ENCODE results near the gene OTOF. TPM values are rescaled to one million over a fixed set of nuclear protein-coding genes. Genes with fewer than 3 reads are reported as not detected.

Gene OTOF
- total and polyA plus RNA-seq, 9 of the 15 experiments (the other 6 are each of a cell fraction or from before 2014, with no cell fraction given): 0.03 to 0.11 (median 0.06) TPM; not detected in 5

GRCh38 chr2:26410764-26411243, 67.1 kb downstream of the OTOF start:
- H3K4me1 ChIP-seq (replicated peaks in 1 of 2; ENCODE audit: control insufficient read depth in 2 of 2, insufficient read depth in 2 of 2, low read length in 2 of 2): peaks cover 7 to 18% of the 10 kb centered on the region in 2 experiments; a peak in 4 of 5 replicates
- BruUV-seq (replicated peaks): no TSS peak
- intact Hi-C loops (cut with micrococcal nuclease) (loop anchor here (5.0 kb wide), 1 partner anchor 64 kb away; the partner anchor contains the start of genes ADGRF3 and SELENOI), in situ Hi-C loops (cut with MboI) (no loop called here)
- H4K20me1 ChIP-seq (replicated peaks; ENCODE audit: control insufficient read depth, insufficient read depth, low read length): no peaks in the 10 kb centered on the region
- no peaks in the 10 kb centered on the region for H3K36me3 ChIP-seq (ENCODE audit: control insufficient read depth, insufficient read depth, low read length)
- DNase-seq (ENCODE audit: extremely low read depth in 1 of 4, low spot score in 3 of 4) (peak; percentile 30 to 54 (median 38)), ATAC-seq (peak; percentile 42), FAIRE-seq (peak; percentile 40)
- H3K9ac ChIP-seq (ENCODE audit: insufficient read depth in 1 of 2, low read depth in 2 of 2, low read length in 2 of 2): peak overlapping the region in 1 of 2 experiments; percentile 78; a peak in 1 of 4 replicates
- 0 out of 2 replicates have a peak, but pooled peaks cover 4% of the 10 kb centered on the region for H3K9me3 ChIP-seq (replicated peaks; ENCODE audit: control insufficient read depth, insufficient read depth, low read depth, low read length)
- H3K79me2 ChIP-seq (ENCODE audit: control insufficient read depth, insufficient read depth, low read length): no peaks in the 10 kb centered on the region
- H3K9me1 ChIP-seq (ENCODE audit: control insufficient read depth, insufficient read depth, low read length): no peaks in the 10 kb centered on the region
- H2AFZ ChIP-seq (ENCODE audit: low read depth, low read length): peak overlapping the region; percentile 95
- H3K4me2 ChIP-seq (ENCODE audit: insufficient read depth, low read length): no peak overlapping the region; the same call in 1 of the 2 replicates
- H3K27ac ChIP-seq (ENCODE audit: extremely low read depth, low read depth, low read length): peak overlapping the region; percentile 95
- no peak overlapping the region for H3K4me3 ChIP-seq
- 42% methylated on average over 2 of the region's 2 CpGs for WGBS (ENCODE audit: insufficient coverage, low coverage, missing lambda C conversion rate)
- CTCF ChIA-PET (ENCODE audit: low intra/inter-chr PET ratio): no interaction called here
- POLR2A ChIA-PET: interaction anchor here (0.6 to 2.5 kb wide), 4 partner anchors 9 to 14 kb away, joined by 3 to 16 read pairs (median 4); no protein-coding TSS in a partner anchor
- H3K27me3 ChIP-seq (ENCODE audit: control insufficient read depth in 2 of 2, insufficient read depth in 2 of 2, low read length in 2 of 2): no peaks in the 10 kb centered on the region
- TF ChIP-seq ZNF318 (IDR thresholded peaks at IDR 0.05; ENCODE audit: borderline replicate concordance in 1 of 2, low read depth in 1 of 2) (no peak), ZNF695 (CRISPR knock-in tag; IDR thresholded peaks at IDR 0.05) (0 out of 2 replicates have a peak, but pooled peaks have one; percentile 29), ZNF584 (CRISPR knock-in tag; IDR thresholded peaks at IDR 0.05; ENCODE audit: low read depth) (peak; percentile 47; the same call in 1 of the 2 replicates), PTRF (tag; IDR thresholded peaks at IDR 0.05) (peak; percentile 72), SMARCA4 (IDR thresholded peaks at IDR 0.05) (0 out of 2 replicates have a peak, but pooled peaks have one; percentile 26), DPF2 (IDR thresholded peaks at IDR 0.05) (peak; percentile 15; the same call in 1 of the 2 replicates), CREB3 (tag; conservative IDR thresholded peaks at IDR 0.05; ENCODE audit: low read depth) (peak; percentile 84), ZNF121 (CRISPR knock-in tag; conservative IDR thresholded peaks at IDR 0.05) (no peak), ZBTB26 (CRISPR knock-in tag; IDR thresholded peaks at IDR 0.05) (0 out of 2 replicates have a peak, but pooled peaks have one; percentile 66), NR2C1 (IDR thresholded peaks at IDR 0.05) (no peak), NR2C1 (tag; IDR thresholded peaks at IDR 0.05) (peak; percentile 50), MEF2D (tag; conservative IDR thresholded peaks at IDR 0.05; ENCODE audit: low read depth) (peak; percentile 82; the same call in 1 of the 2 replicates)
